Stimulated activated CD4-positive, alpha-beta T cell treated with anti-CD3 and anti-CD28 coated beads, Interleukin-15, amount 100 ng/mL, for 24 hours (primary cell): ENCODE results near the gene OSBPL8.

Source experiments
- DNase-seq: peaks from one replicate; pipeline ENCODE4 v3.0.0-alpha.2; 2020

Gene OSBPL8, protein sequence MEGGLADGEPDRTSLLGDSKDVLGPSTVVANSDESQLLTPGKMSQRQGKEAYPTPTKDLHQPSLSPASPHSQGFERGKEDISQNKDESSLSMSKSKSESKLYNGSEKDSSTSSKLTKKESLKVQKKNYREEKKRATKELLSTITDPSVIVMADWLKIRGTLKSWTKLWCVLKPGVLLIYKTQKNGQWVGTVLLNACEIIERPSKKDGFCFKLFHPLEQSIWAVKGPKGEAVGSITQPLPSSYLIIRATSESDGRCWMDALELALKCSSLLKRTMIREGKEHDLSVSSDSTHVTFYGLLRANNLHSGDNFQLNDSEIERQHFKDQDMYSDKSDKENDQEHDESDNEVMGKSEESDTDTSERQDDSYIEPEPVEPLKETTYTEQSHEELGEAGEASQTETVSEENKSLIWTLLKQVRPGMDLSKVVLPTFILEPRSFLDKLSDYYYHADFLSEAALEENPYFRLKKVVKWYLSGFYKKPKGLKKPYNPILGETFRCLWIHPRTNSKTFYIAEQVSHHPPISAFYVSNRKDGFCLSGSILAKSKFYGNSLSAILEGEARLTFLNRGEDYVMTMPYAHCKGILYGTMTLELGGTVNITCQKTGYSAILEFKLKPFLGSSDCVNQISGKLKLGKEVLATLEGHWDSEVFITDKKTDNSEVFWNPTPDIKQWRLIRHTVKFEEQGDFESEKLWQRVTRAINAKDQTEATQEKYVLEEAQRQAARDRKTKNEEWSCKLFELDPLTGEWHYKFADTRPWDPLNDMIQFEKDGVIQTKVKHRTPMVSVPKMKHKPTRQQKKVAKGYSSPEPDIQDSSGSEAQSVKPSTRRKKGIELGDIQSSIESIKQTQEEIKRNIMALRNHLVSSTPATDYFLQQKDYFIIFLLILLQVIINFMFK

DNA sequence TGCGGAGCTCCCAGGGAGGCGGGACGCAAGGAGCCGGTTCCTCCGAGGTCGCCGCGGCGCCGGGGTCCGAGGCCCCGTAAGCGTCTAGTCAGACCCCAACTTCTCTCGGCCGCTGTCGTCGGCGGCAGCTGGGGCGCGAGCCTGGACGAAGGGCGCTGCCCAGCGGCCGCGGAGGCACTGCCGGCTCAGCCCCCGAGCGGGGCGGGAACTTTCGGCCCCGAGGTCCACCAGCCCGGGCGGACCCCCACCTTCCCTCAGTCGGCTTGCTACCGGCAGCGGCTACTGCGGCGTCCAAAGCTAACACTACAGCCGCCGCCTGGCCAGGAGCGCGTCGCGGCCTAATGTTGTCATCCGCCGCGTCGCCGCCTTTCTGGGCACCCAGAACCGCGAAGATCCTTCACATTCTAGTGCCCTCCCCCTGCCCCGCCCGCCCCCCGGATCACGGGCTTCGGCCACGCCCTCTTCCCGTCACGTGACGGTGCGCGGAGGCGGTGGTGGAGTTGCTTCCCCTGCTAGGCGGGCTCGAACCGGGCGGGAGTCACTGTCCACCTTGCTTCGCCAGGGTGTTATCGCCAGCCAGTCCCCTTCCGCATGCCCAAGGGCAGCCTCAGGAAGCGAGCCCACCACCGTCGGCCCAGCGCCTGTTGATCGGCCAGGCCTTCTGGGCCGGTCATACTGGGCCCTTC lies at the start of gene OSBPL8:
Gene OSBPL8 (minus strand): TSS at position 372 of the 686 bp plus-strand sequence. CDS start 72,220 bp downstream, outside the sequence.
- peak; percentile 96 for DNase-seq

DNA sequence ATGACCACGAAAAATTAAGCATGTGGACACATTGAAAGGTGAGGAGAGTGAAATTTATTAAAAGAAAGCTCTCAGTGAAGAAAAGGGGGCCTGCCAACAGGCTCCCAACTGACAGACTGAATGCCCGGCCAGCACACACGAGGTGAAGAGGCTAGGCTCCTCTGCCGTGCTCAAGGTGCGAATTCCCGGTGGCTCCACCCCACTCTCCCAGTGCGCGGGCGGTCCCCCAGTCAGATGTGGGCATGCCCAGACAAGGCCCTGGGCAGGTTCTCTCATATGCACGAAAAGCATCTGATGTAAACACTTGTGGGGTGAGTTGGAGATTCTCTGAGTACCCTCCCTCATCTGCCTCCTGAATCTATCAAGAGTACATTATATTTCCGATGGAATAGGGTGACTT lies 48.5 kb upstream of the OSBPL8 start:
- no peak for DNase-seq

DNA sequence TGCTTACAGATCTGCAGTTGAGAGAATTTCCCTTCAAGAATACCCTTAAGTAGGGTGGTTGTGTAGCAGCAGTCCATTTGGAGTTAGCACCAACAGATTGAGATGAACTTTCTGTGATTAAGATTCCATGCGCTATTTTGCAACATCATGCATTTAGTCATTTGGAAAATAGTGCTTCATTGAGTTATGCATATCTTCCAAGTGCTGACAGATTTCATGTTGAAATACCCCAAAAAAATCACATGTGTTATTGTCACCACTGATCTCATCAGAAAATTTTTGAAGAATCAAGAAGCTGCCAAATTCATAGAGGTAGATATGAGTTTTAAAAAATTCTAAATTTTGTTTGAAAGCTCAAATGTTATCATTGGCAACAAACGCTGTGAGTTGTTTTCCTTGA lies 35.5 kb upstream of the OSBPL8 start:
- DNase-seq, result no peak

DNA sequence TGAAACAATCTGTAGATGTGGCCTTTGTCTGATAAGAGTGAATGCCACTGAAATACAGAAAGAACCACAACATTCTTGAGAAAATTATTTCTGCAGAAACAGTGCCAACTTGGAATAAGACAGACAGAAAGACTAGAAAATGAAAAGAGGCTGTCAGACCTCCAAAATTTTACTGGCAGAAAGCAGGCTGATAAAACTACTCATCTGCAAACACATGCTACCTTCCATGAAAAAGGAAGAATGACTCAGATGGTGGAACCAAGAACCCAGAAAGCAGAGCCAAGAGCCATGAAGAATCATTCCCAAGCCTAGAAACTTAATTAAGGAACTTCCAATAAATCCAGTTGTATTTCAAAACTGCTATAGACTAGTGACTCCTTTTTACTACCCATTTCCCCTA lies 31.9 kb upstream of the OSBPL8 start:
- no peak for DNase-seq

DNA sequence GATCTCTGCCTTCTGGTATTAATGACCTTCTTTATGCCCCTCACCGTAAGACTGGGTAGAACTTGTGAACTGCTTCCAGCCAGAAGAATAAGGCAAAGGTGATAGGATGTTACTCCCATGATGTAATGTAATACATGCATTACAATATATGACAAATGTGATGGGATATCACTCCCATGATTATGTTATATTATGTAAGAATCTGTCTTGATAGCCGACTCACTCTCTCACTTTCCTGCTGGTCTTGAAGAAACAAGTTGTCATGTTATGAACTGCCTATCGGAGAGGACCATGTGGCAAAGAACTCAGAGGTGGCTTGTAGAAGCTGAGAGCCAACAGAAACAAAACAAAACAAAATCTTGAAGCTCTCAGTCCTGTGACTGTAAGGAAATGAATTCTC lies 30.6 kb upstream of the OSBPL8 start:
- no peak for DNase-seq

DNA sequence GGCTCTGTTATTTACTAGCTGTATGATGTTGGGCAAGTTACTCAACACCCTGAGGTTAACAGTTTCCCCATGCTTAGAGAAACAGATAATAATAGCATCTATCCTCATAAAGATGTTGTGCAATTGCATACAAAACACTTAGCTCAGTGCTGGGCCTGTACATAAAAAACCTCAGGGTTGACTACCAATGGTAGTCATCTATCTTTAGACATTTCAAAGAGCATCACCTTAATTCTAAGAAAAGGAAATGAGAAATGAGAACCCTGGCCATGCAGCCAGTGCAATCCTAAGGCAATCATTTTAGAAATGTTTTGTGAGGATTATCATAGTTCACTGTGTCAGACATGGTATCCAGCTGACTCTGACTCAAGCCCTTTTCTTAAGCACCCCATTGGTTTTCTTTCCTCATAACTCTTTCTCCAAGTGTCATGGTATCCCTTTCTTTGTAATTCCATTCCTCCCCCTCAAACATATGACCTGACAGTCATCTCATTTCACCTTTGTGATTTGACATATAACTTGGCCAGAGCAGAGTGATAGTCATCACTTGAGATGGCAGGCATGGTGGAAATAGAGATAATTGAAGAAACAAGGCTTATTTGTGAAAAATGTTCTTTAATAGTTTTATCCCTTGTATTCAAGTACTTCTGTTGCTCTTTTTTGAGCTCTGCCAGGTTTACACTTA lies 29.5 kb upstream of the OSBPL8 start:
- DNase-seq, result no peak

DNA sequence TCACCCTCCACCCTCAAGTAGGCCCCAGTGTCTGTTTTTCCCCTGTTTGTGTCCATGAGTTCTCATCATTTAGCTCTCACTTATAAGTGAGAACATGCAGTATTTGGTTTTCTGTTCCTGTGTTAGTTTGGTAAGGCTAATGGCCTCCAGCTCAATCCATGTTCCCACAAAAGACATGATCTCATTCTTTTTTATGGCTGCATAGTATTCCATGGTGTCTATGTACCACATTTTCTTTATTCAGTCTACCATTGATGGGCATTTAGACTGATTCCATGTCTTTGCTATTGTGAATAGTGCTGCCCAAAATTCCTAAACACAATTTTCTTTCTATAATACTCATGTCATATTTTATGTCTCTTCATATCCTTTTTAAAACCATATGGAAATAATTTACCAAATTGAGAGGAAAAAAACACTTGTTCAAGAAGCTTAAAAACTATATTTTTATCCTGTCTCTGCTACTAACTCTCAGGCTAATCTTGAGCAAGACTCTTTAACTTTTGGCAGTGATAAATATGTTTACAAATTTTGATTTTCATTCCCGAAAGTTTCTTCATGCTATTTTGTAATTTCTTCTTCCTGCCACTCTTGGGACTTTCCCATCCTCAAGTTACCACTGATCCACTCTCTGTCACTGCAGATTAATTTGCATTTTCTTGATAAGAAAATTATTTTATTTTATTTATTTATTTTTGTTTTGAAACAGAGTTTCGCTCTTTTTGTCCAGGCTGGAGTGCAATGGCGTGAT lies 28.0 kb upstream of the OSBPL8 start:
- no peak for DNase-seq

DNA sequence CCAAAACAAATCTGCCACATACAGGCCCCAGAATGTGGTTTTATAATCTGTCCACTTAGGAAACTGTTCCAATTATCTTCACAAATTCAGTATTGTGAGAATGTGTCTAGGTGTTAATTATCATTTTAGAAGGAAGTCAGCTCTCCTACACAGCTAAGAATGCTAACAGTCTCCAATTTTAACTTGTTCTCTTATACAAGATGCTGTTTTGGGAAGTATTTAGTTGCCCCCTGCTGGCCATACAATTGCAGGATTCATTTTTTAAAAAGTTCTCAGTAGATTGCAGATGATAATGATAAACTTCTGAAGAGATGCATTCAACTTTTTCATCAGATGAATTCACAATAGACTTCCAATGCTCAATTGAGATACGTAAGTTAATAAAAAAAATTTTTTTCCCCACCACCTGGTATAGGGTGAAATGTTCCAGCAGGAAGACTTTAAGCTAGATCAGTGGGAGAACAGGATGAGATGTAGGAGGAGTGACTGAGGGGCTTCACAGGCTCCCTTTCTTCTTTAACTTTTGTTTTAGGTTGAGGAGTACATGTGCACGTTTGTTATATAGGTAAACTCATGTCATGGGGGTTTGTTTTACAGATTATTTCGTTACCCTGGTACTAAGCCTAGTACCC lies 27.3 kb upstream of the OSBPL8 start:
- peak; percentile 26 for DNase-seq

DNA sequence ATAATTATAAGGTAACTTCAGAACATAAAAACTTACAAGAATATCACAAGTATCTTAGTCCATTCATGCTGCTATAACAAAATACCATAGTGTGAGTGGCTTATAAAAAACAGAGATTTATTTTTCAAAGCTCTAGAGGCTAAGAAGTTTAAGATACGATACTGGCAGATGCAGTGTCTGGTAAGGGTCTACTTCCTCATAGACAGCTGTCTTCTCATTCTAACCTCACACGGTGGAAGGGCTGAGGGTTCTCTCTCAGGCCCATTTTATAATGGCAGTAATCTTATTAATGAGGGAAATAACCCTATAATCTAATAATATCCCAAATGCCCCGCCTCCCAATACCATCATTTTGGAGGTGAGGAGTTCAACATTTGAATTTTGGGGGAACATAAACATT lies 23.7 kb upstream of the OSBPL8 start:
- DNase-seq, result no peak

DNA sequence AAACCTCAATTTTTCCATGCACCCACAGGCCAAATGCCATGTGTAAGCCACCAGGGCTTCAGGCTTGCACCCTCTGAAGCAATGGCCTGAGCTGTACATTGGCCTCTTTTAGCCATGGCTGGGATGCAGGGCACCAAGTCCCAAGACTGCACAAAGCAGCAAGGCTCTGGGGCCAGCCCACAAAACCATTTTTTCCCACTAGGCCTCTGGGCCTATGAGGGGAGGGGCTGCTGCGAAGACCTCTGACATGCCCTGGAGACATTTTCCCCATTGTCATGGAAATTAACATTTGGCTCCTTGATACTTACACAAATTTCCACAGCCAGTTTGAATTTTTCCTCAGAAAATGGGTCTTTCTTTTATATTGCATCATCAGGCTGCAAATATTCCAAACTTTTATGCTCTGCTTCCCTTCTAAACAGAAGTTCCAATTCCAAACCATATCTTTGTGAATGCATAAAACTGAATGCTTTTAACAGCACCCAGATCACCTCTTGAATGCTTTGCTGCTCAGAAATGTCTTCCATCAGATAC lies 14.3 kb upstream of the OSBPL8 start:
- DNase-seq, result no peak

DNA sequence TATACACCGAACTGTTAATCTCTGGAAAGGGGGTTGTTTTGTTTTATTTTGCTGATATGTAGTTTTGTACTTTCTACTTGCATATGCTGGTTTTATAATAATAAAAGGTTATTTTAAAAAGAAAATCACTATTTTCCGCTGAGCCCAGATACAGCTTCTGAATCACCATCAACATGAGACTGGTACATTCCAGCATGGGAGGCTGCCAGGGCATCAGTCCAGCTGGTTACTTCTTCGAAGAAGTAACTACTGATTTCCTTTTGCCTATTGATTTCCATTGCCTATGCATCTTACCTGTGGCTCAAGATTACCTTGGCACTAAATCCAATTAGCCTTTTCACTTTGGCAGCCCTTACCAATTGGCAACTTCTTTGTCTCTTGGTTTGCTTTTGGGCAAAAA lies 11.7 kb upstream of the OSBPL8 start:
- DNase-seq, result no peak

DNA sequence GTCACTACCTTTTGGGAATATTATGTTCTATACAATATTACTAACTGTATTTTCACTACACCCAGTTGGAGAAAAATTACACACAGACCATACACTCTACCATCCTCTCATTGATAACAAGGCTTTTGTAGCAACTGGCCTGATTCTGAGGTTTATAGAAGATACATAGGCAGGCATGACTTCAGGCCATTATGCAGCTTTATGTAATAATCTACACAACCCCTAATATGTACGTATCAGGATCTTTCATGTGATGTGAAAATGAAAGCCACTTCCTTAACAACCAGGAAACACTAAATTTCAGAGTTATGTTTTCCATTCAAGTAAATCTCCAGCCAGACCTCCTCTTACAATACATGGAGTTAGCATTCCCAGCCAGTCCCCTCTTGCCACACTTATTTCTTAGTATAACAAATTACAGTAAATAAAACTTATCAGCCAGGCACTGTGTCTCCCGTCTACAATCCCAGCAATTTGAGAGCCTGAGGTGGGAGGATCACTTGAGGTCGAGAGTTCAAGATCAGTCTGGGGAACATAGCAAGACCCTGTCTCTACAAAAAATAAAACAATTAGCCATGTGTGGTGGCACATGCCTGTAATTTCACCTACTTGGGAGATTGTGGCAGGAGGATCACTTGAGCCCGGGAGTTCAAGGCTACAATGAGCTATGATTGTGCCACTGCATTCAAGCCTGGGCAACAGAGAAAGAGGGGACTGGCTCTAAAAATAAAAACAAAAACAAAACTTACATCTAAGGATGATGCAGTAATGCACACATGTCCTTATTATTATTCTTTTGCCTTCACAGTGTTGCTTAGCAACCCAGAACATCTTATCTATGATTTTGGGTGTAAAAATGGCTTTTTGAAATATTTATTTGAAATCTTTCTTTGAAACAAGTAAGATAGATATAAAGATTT lies 10.4 kb upstream of the OSBPL8 start:
- DNase-seq, result no peak

DNA sequence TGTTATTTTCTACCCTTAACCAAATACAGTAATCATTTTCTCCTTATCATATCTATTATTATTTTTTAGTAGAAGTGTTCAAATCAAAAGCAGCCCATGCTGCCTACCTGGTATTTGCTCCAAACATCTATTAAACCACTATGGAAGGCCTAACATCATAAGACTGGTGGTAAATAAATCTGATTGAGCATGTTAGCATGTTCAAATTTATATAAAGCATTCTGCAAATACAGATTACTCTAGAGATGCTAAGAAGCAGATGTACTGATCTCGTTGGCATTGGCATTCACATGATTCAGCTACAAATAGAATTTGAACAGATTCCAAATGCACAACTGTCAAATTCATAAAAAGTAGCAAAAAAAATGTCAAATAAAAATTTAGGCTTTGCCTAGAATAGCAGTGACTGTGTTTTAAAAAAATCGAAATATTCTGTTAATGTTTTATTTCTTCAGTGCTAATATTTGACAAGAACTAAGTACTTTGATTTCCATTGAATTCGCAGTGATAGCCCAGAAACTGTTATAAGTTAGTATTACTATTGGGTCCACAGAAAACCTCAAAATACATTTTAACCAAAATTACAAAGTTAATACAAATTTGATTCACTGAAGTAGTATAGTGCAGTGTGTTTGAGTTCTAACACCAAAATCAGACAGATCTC lies 9.4 kb upstream of the OSBPL8 start:
- no peak for DNase-seq

DNA sequence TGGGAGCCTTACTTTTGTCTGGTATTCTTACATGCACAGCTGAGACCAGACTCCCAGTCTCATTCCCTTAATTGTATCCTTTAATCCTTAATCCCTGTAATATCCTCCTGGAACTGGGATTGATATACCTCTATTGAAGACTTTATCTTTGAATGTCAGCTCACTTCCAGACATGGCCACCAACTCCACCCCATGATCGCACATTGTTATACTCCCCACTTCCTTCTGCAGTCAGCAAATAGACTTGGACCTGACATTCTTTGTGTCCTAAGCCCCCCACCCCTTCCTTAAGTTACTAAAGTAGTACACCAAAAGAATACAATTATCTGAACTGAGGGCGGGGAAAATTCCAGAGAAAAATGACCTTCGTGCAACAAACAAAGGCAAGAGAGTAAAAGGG lies 8.6 kb upstream of the OSBPL8 start:
- DNase-seq, result no peak

DNA sequence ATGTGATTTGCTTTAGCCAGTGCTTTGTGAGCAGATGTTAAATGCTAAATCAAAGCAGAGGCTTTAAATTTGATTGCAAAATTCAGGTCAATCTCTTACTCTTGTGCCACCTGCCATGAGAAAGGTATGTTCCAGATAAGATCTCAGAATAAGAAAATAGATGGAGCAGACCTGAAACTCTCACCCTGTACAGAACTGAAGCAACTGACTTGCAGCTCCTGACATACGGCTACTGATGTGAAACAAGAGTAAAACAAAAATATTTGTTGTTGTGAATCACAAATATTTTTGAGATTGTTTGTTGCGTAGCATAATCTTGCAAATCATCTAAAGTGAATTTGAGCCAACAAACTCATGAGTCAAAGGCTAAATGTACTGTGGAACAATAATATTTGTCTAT lies 3.5 kb upstream of the OSBPL8 start:
- no peak for DNase-seq

DNA sequence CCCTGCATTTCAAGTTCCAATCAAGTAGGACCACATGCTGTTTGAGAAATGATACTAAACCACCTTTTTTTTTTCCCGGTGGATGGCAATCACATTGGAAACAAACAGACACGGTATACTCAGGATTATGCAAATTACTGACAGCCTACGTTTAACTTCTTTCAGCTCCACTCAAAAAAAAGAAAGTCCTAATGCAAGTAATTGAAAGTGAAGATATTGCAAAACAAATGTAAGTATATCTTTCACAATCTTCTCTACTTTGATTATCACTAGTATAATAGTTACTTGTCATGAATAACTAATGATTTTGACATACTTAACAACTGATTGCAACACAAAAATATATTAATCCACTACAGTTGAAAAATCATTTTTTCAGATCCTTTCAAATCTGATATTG lies 2.6 kb upstream of the OSBPL8 start:
- no peak for DNase-seq

DNA sequence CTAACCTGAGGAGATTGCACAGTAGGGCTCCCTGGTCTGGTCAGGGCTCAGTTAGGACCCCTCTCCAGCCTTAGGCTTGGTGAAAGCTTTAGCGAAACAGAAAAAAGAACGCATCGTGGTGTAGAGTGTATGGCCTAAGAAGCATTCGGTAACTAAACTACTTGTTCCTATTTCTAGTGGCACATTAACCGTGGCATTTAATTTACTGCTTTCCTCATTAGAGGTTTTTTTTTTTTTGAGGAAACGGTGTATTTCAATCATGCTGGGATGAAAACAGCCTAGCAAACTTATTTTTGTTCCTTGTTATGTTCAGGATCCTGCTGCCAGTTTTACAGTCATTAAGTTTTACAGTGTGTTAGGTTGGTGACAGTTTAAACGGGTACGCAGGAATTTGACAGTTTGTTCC lies 518 bp upstream of the OSBPL8 start:
- no peak for DNase-seq

DNA sequence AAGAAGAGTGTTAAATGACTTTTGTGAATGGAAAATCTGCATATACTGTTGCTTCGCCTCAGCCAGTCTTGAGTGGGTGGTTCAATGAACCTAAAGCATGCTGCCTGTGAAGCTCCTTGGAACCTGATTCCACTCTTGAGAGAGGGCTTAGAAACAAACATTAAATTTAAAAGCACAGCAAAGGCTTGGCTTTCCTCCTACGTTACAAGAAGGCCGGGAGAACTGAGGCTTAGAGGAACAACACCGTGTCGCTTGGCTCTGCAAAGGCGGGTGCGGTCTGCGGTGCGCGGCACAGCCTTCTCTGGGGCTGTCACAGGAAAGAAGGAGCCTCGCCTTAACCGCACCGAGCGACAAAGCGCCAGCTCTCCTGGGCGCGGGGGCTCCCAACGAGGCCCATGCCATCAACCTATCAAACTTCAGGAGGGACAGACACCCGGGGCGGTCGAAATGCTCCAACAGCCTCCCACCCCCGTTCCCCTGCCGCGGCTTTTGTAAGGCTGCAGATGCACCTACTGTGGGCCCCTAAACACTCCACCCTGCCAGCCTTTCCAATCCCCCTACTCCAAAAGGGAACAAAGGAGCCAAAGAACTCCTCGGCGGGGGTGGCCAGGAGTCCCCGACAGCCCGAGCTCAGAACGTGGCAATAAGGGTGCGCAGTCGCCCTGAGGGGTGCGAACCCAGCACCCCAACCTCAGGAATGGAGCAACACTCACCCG lies 729 bp downstream of the OSBPL8 start:
- DNase-seq, result peak; percentile 86

DNA sequence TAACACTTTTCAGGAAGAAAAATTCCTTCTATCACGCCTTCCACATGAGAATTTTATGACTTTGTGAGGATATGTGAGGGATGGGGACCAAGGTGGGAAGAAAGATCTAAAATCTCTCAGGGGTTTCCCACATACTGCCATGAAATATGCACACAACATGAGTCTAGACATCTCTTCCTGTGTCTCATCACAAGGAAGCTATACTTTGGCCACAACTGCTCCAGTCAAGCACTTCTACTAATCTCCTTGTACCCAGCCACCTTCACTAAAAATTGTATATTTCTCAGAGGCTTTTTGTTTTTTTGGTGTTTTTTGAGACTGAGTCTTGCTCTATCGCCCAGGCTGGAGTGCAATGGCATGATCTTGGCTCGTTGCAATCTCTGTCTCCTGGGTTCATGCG lies 3.2 kb downstream of the OSBPL8 start:
- DNase-seq, result no peak
